ENCODE results near the gene ASGR2.
"Not testable (repeated sequence)": the region's sequence is repeated elsewhere in the genome, so short reads cannot be mapped to it uniquely, and the experiment has no call there.

GRCh38 chr17:7158424-7158823, 43.8 kb upstream of the ASGR2 start:
- not testable (repeated sequence) for TF ChIP-seq CTCF (IDR thresholded peaks at IDR 0.05); RCOR1 (IDR thresholded peaks at IDR 0.05; ENCODE audit: low read depth, low read length); KDM5A (IDR thresholded peaks at IDR 0.05); ELK1 (IDR thresholded peaks at IDR 0.05; ENCODE audit: low read depth, low read length); RFX5 (IDR thresholded peaks at IDR 0.05)

All from A549 (cell line).